NOMO-1 (cell line): Measurements from ENCODE around the gene NABP2.

Experiments used
- DNase-seq, 2 experiments: peaks; one replicate each; lab custom pipeline; 2025; ENCODE audit not compliant: unreplicated experiment in 2 of 2; lab: John Stamatoyannopoulos, UW

NABP2 gene

DNA sequence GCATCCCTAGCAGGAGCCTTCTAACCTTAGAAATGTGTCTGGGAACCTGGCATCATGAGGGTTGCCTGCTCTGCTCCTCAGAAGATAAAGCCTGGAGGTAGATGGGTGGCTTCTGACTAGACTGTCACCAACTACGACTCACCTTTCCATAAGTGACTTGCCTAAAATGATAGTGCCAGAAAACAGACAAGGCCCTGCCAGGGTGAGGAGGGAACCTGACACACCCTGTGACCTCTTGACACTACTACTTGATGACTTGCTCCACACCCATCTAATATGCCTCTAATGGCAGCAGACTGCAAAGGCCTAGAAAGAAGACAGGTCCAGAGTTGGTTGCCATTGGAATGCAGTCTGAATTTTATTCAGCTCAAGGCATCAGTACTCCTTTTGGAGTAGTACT lies 11.8 kb upstream of the NABP2 start:
- no peak for DNase-seq

- DNase-seq: no peak
These were observed 10.3 kb upstream of the NABP2 start for GRCh38 chr12:56213878-56214277.

- DNase-seq: no peak
These were observed 7.7 kb upstream of the NABP2 start for GRCh38 chr12:56216461-56216860.

GRCh38 chr12:56219840-56220239 lies 4.3 kb upstream of the NABP2 start:
- no peak for DNase-seq

DNA sequence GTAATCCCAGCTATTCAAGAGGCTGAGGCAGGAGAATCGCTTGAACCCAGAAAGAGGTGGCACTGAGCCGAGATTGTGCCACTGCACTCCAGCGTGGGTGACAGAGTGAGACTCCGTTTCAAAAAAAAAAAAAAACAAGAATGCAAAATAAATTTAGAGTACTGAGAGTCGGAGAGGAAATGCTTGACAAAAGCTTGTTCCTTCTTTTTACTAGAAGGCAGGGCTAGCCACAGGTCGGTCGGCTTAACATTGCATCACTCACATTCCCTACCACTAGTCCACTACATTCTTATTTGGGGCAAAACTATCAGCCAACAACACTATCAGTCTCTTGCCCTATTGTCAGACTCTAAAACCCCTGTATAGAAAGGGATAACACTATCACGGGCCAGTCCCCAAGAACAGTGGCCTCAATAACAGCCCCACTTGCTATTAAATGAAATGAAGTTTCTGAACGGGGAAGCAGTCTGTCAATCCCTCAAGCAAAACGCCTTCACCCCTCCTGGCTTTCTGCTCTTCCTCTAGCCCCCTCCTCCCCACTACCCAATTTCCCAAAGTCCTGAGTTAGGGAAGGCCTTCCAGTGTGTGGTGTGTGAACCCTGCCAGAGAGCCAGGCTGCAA lies 3.4 kb upstream of the NABP2 start:
- peak; percentile 85 to 88 for DNase-seq

GRCh38 chr12:56221232-56221756 lies 2.8 kb upstream of the NABP2 start:
- no peak for DNase-seq

- peak; percentile 96 for DNase-seq
These were observed 2.2 kb upstream of the NABP2 start, which contains the start of gene RNF41 for GRCh38 chr12:56221757-56222530. TSS of gene RNF41 (minus strand) at chr12:56221922. CDS start at chr12:56214047, 7,875 bp downstream.

DNA sequence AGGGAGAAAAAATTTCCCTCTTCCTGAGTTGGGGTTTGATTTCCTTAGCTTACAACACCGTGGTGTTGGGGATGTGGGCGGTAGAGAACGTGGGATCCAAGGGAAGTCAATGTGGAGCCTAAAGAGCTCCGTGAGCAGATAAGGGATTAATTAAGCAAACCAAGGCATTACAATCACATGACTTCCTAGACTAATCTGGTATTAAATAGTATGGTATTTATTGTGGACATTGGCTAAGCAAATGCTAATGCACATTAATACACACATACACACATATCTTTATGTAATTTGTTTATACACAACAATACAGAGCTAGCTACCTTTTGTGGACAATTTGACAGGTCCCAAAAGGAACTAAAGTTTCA lies 1.6 kb upstream of the NABP2 start:
- DNase-seq: no peak

DNA sequence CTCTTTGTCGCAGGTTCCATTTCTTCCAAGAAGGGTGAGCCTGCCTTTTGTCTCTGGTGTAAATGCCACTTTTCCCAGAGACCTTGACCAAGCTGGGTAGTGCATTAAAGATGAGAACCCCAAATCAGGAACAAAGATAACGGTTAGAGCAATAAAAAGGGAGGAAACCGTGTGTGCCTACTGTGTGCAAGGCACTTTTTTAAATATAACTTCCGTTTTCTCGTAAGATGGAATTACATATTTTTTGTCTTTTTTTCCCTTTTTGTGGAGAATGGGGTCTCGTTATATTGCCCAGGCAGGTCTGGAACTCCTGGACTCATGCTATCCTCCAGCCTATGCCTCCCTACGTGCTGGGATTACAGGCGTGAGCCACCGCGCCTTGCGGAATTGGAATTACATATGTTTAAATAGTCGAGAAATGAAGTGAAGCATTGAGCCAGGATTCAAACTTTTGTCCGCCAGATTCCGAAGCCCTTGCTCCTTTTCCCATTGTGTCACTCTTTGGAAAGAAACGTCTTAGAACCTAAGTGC lies 506 bp upstream of the NABP2 start:
- no peak for DNase-seq

DNA sequence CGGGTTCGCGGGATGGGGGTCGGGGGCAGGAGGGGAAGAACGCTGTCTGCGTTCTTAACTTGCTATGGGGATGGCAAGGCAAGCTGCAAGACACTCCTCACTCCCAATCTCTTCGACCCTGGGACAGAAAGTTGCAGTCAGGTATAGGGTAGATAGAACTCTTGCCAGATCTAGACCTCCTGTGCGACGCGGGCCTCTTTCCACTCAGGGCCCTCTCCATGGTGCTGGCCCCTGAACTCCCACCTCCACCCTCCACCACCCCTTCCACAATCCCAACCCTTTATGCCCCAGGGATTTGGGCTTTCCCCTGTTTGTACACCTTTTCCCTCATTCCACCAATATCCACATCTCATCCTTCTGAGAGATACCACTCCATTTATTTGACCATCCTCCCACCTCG lies 812 bp downstream of the NABP2 start:
- no peak for DNase-seq

- no peak for DNase-seq
These were observed 4.9 kb downstream of the NABP2 start for GRCh38 chr12:56229082-56229481.

GRCh38 chr12:56229916-56230431 lies 5.8 kb downstream of the NABP2 start, which contains the start of gene SLC39A5:
TSS of gene SLC39A5 (plus strand) at chr12:56230051. CDS start at chr12:56231275, 1,224 bp downstream.
- DNase-seq: no peak

- DNase-seq: no peak
These were observed 6.5 kb downstream of the NABP2 start for GRCh38 chr12:56230432-56231183.

GRCh38 chr12:56231184-56231582 lies 7.0 kb downstream of the NABP2 start:
- no peak for DNase-seq

GRCh38 chr12:56234746-56235436 lies 10.7 kb downstream of the NABP2 start:
- DNase-seq: no peak

- no peak for DNase-seq
These were observed 11.9 kb downstream of the NABP2 start for GRCh38 chr12:56236091-56236490.

DNA sequence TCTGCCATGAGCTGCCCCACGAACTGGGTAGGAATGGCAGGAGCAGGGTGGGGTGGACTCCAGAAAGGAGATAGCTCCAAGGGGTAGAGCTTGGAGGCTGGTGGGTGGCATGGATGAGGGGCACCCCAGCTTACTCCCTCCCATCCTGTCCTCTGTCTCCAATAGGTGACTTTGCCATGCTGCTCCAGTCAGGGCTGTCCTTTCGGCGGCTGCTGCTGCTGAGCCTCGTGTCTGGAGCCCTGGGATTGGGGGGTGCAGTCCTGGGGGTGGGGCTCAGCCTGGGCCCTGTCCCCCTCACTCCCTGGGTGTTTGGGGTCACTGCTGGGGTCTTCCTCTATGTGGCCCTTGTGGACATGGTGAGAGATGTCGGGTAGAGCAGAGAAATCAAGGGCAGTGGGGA lies 12.8 kb downstream of the NABP2 start:
- no peak for DNase-seq

GRCh38 chr12:56237552-56237951 lies 13.4 kb downstream of the NABP2 start:
- no peak for DNase-seq

- no peak for DNase-seq
These were observed 17.5 kb downstream of the NABP2 start for GRCh38 chr12:56241424-56242303.
